HepG2 (cell line): Measurements from ENCODE around the gene FOXN3. TPM values are rescaled to one million over a fixed set of nuclear protein-coding genes. Genes with fewer than 3 reads are reported as not detected.
A peak's percentile ranks its signal among the peaks of the same experiment; 100 is the strongest.
"Not testable (repeated sequence)": the region's sequence is repeated elsewhere in the genome, so short reads cannot be mapped to it uniquely, and the experiment has no call there.

Experiments used
- ATAC-seq: fragments of 200-7000 bp; cut with Tn5 transposase; 3 replicates; pipeline ENCODE4 v1.9.1; 2020; ENCODE audit warnings: mild to moderate bottlenecking, moderate library complexity
- BruUV-seq: library from RNA; stranded (reverse); fragments of 400-500 nt; replicated peaks from 2 replicates; lab custom pipeline; 2021; lab: Mats Ljungman, UMichigan
- CTCF ChIA-PET: fragments of 300-600 bp; formaldehyde crosslinking; extraction: SDS; loops from one replicate; lab custom pipeline; 2021; ENCODE audit warnings: low total read pairs, inconsistent platforms, low intra/inter-chr PET ratio; lab: Yijun Ruan, JAX
- POLR2A ChIA-PET: fragments of 350-600 bp; sonication (Branson Sonifier 250); formaldehyde crosslinking; loops from one replicate; lab custom pipeline; 2020; ENCODE audit warnings: antibody characterized with exemption, inconsistent platforms; lab: Yijun Ruan, JAX
- DNase-seq: peaks from one replicate; pipeline ENCODE4 v3.0.0-alpha.2; 2015; ENCODE audit warnings: low spot score
- FAIRE-seq: peaks from 3 replicates; lab custom pipeline; 2011; peaks lifted over from hg19 to GRCh38; lab: Jason Lieb, UNC
- H2AFZ ChIP-seq: one replicate; pipeline ENCODE4 v1.6.1; 2011; ENCODE audit warnings: low read length, inconsistent platforms
- H3K27ac ChIP-seq: fragments of 300-600 bp; 3 replicates; pipeline ENCODE4 v1.8.0; 2011; ENCODE audit warnings: mixed run types, mild to moderate bottlenecking, mixed read lengths, low read length, inconsistent platforms; ENCODE audit not compliant: insufficient read depth; ENCODE audit errors: extremely low read length
- H3K27me3 ChIP-seq, 2 experiments: fragments of 200-600 bp in 1 of 2; 2 replicates in 1 of 2; 3 replicates in 1 of 2; pipeline versions ENCODE4 v1.6.0 to v1.8.0; 2011; ENCODE audit warnings: low read length in 2 of 2, mild to moderate bottlenecking in 2 of 2, moderate library complexity in 2 of 2, inconsistent platforms in 1 of 2; ENCODE audit not compliant: insufficient read depth in 2 of 2, control insufficient read depth in 1 of 2
- H3K36me3 ChIP-seq, 2 experiments: fragments of 200-600 bp in 1 of 2; replicated peaks in 1 of 2; 2 replicates in 1 of 2; 3 replicates in 1 of 2; pipeline versions ENCODE4 v1.5.1 to v1.8.0; 2011; ENCODE audit warnings: low read length in 2 of 2, inconsistent platforms in 1 of 2; ENCODE audit not compliant: insufficient read depth in 2 of 2, control insufficient read depth in 1 of 2
- H3K4me1 ChIP-seq: 2 replicates; pipeline ENCODE4 v1.5.1; 2012; ENCODE audit warnings: low read length, inconsistent platforms; ENCODE audit not compliant: insufficient read depth
- H3K4me2 ChIP-seq: 2 replicates; pipeline ENCODE4 v1.6.0; 2011; ENCODE audit warnings: low read depth, low read length, inconsistent platforms
- H3K4me3 ChIP-seq, 3 experiments: fragments of 200-600 bp in 1 of 3; sonication (generic), shearing (Covaris generic) in 1 of 3; replicated peaks in 1 of 3; 2 replicates each; pipeline ENCODE4 v1.5.1; 2011 to 2016; ENCODE audit warnings: low read length in 3 of 3, inconsistent platforms in 2 of 3, low read depth in 2 of 3, mild to moderate bottlenecking in 2 of 3, control low read depth in 1 of 3, mixed read lengths in 1 of 3; ENCODE audit not compliant: insufficient read depth in 1 of 3
- H3K79me2 ChIP-seq: one replicate; pipeline ENCODE4 v1.6.1; 2011; ENCODE audit warnings: low read length, inconsistent platforms; ENCODE audit not compliant: insufficient read depth
- H3K9ac ChIP-seq: 2 replicates; pipeline ENCODE4 v1.6.0; 2011; ENCODE audit warnings: mild to moderate bottlenecking, low read depth, low read length, inconsistent platforms; ENCODE audit not compliant: insufficient read depth
- H3K9me3 ChIP-seq: 2 replicates; pipeline ENCODE4 v1.5.1; 2012; ENCODE audit warnings: mild to moderate bottlenecking, low read length
- H4K20me1 ChIP-seq: 2 replicates; pipeline ENCODE4 v1.6.0; 2011; ENCODE audit warnings: inconsistent platforms, mild to moderate bottlenecking, low read length, moderate library complexity; ENCODE audit not compliant: insufficient read depth
- NFKB2 ChIP-seq: sonication (generic); formaldehyde crosslinking; IDR thresholded peaks from 2 replicates; pipeline ENCODE4 v1.4.0; 2020; ENCODE audit warnings: missing genetic modification reagents, borderline replicate concordance
- RBM22 ChIP-seq: fragments of 200-400 bp; formaldehyde crosslinking; optimal IDR thresholded peaks from 2 replicates; pipeline ENCODE3; 2017; ENCODE audit warnings: mild to moderate bottlenecking, low read length, moderate library complexity
- TBL1XR1 ChIP-seq: fragments of 150-350 bp; IDR thresholded peaks from 2 replicates; pipeline ENCODE4 v1.6.1; 2014; ENCODE audit warnings: borderline replicate concordance, low read length; ENCODE audit not compliant: partially characterized antibody
- ZNF296 ChIP-seq: sonication (generic); formaldehyde crosslinking; conservative IDR thresholded peaks from 2 replicates; pipeline ENCODE4 v1.5.0; 2020; ENCODE audit warnings: mild to moderate bottlenecking, missing genetic modification reagents
- ZSCAN22 ChIP-seq: sonication (generic); formaldehyde crosslinking; IDR thresholded peaks from 2 replicates; pipeline ENCODE4 v1.4.0; 2020; ENCODE audit warnings: mild to moderate bottlenecking, missing genetic modification reagents
- WGBS: methylation state at CpG from one replicate; pipeline ENCODE4 v1.1.6; 2017; ENCODE audit warnings: low lambda C conversion rate; 5-methylcytosine and 5-hydroxymethylcytosine counted together
- in situ Hi-C: cut with HindIII; loops from 2 replicates; pipeline ENCODE4 v1.10.0; 2017; ENCODE audit warnings: low pct_unique_long_range_greater_than_20kb; ENCODE audit not compliant: extremely low pct_ligation_motif_present
- intact Hi-C: fragments of 100-400 bp; cut with micrococcal nuclease; formaldehyde crosslinking; loops from one replicate; pipeline ENCODE4 v1.10.0; 2022; ENCODE audit not compliant: unreplicated experiment
- polyA plus RNA-seq, 8 experiments: library from polyadenylated mRNA; depleted of rRNA in 3 of 8; stranded (reverse) in 7 of 8; unstranded in 1 of 8; fragments of >200 nt; fragmentation: Illumina TruSeq in 4 of 8; extraction: Trizol in 4 of 8; gene quantifications; 2 replicates each; pipeline versions ENCODE4 v1.2.1 to v1.2.3, GENCODE V29; 2011 to 2016; ENCODE audit warnings: low read depth in 4 of 8, missing spikeins in 1 of 8, mixed read lengths in 1 of 8; ENCODE audit not compliant: insufficient read depth in 1 of 8
- total RNA-seq, 5 experiments: library from RNA; depleted of rRNA; stranded (reverse); fragments of >200 nt; fragmentation: Illumina TruSeq; extraction: Trizol; gene quantifications; 2 replicates each; pipeline ENCODE4 v1.2.3, GENCODE V29; 2016; ENCODE audit warnings: low read depth in 1 of 5
- TF ChIP-seq, protein P1 (sequence below): sonication (generic); formaldehyde crosslinking; IDR thresholded peaks from 2 replicates; pipeline ENCODE4 v1.5.0; 2020; ENCODE audit warnings: mild to moderate bottlenecking, missing genetic modification reagents, moderate library complexity

FOXN3 gene
- total and polyA plus RNA-seq, 2 of the 13 experiments (the other 11 are each of a cell fraction or from before 2014, with no cell fraction given), result 32.4 to 70.2 TPM

DNA sequence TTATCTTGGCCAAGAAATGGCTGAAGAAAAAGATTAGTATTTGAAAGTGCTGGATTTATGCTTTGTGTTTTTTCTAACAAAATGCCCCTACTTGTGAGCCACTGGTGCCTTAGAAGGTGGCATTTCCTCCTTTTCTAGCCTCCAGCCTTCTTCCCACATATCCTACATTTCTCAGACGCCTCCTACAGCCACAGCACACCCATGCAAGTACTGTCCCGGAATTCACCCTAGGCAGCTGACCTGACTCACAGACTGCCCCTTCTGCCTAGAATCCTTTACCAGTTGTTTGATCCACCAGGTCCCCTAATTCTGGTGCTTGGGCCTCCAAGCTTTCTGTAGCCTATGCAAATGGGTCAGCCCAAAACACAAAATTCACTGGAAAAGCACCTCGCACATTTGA is 166.0 kb downstream of the FOXN3 start:
- Histone ChIP-seq H3K27me3 (no peaks in the 10 kb centered on the region), H4K20me1 (peaks cover 68% of the 10 kb centered on the region), H3K27ac (no peak overlapping the region), H3K9me3 (no peaks in the 10 kb centered on the region), H3K9ac (no peak overlapping the region), H3K36me3 (peaks cover 10 to 36% of the 10 kb centered on the region in 2 experiments), H3K79me2 (peaks cover 57% of the 10 kb centered on the region), H3K4me3 (no peak overlapping the region), H3K4me2 (no peak overlapping the region), H3K4me1 (peaks cover 43% of the 10 kb centered on the region), H2AFZ (no peak overlapping the region)
- intact Hi-C loops (no loop called here), in situ Hi-C loops (no loop called here)
- BruUV-seq, result no TSS peak
- FAIRE-seq (no peak), DNase-seq (no peak), ATAC-seq (no peak)
- ChIA-PET POLR2A (no interaction called here), CTCF (no interaction called here)
- TF ChIP-seq NFKB2 (CRISPR knock-in tag) (no peak), ZNF296 (CRISPR knock-in tag) (no peak), TBL1XR1 (no peak), ZSCAN22 (no peak), RBM22 (peak; percentile 40)
- TF ChIP-seq, protein P1, sequence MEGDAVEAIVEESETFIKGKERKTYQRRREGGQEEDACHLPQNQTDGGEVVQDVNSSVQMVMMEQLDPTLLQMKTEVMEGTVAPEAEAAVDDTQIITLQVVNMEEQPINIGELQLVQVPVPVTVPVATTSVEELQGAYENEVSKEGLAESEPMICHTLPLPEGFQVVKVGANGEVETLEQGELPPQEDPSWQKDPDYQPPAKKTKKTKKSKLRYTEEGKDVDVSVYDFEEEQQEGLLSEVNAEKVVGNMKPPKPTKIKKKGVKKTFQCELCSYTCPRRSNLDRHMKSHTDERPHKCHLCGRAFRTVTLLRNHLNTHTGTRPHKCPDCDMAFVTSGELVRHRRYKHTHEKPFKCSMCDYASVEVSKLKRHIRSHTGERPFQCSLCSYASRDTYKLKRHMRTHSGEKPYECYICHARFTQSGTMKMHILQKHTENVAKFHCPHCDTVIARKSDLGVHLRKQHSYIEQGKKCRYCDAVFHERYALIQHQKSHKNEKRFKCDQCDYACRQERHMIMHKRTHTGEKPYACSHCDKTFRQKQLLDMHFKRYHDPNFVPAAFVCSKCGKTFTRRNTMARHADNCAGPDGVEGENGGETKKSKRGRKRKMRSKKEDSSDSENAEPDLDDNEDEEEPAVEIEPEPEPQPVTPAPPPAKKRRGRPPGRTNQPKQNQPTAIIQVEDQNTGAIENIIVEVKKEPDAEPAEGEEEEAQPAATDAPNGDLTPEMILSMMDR (CRISPR knock-in tag), result no peak
- WGBS, result 100% methylated on average over 3 of the region's 3 CpGs

DNA sequence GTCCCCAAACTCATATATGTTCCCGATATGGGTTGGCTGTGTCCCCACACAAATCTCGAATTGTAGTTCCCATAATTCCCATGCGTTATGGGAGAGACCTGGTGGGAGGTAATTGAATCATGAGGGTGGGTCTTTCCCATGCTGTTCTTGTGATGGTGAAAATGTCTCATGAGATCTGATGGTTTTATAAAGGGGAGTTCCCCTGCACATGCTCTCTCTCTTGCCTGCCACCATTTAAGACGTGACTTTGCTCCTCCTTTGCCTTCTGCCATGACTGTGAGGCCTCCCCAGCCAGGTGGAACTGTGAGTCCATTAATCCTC is 166.4 kb downstream of the FOXN3 start:
- H3K4me3 ChIP-seq, H3K4me2 ChIP-seq, CTCF ChIA-PET, DNase-seq, intact Hi-C loops, H3K9me3 ChIP-seq, H3K27me3 ChIP-seq, H3K9ac ChIP-seq, FAIRE-seq, in situ Hi-C loops, H2AFZ ChIP-seq, POLR2A ChIA-PET, ATAC-seq, H3K27ac ChIP-seq, BruUV-seq: not testable (repeated sequence)
- Histone ChIP-seq H3K79me2 (peaks cover 52% of the 10 kb centered on the region), H3K4me1 (peaks cover 43% of the 10 kb centered on the region), H4K20me1 (peaks cover 64% of the 10 kb centered on the region), H3K36me3 (peaks cover 10 to 34% of the 10 kb centered on the region in 2 experiments)
- 100% methylated on average over 4 of the region's 4 CpGs for WGBS
